HG03159 (cell line): ENCODE measurements around the gene RABGAP1L.
"Not testable (repeated sequence)": the region's sequence is repeated elsewhere in the genome, so short reads cannot be mapped to it uniquely, and the experiment has no call there.

ENCODE experiments used
- ATAC-seq: cut with Tn5 transposase; IDR thresholded peaks from one replicate; pipeline ENCODE4 v1.9.1; 2021; ENCODE audit warnings: mild to moderate bottlenecking, moderate library complexity; ENCODE audit not compliant: unreplicated experiment

The RABGAP1L gene

DNA sequence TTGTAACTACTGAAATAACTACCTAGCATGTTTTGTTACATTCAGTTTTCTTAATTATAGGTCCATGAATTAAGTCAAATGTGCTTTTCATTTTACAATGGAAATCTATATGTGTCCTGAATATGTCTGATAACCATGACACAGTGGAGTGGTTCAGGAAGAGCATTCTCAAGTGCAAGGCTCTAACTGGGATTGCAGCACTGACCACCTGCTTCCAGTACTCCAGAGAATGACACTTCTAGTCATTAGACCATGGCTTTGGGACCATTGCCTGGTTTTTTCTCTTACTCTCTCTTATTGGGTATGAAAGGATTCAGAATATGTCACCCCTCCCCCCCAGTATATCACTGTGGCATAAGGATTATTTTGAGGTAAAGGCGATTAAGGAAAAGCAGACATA, 635.5 kb downstream of the RABGAP1L start:
- ATAC-seq = no peak

GRCh38 chr1:174795806-174796205, 636.5 kb downstream of the RABGAP1L start:
- ATAC-seq = no peak

DNA sequence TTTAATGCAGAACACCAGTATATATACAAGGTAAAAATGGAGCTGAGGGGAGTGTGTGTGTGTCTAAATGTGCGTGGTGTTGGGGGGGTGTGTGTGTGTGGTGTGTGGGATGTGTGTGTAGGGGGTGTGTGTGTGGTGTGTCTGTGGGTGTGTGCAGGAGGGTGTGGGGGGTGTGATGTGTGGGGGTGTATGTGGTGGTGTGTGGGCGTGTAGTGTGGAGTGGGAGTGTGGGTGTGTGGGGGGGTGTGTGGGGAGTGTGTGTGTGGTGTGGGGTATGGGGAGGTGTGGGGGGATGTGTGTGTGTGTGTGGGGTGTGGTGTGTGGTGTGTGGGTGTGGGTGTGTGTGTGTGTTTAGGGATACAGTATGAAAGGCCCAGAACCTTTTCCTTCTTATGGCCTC, 638.1 kb downstream of the RABGAP1L start:
- ATAC-seq = no peak

- peak; percentile 24 for ATAC-seq
These were observed 639.8 kb downstream of the RABGAP1L start for GRCh38 chr1:174799136-174799479.

- no peak for ATAC-seq
These were observed 641.0 kb downstream of the RABGAP1L start for GRCh38 chr1:174800216-174800851.

GRCh38 chr1:174800876-174801275, 641.6 kb downstream of the RABGAP1L start:
- ATAC-seq = no peak

DNA sequence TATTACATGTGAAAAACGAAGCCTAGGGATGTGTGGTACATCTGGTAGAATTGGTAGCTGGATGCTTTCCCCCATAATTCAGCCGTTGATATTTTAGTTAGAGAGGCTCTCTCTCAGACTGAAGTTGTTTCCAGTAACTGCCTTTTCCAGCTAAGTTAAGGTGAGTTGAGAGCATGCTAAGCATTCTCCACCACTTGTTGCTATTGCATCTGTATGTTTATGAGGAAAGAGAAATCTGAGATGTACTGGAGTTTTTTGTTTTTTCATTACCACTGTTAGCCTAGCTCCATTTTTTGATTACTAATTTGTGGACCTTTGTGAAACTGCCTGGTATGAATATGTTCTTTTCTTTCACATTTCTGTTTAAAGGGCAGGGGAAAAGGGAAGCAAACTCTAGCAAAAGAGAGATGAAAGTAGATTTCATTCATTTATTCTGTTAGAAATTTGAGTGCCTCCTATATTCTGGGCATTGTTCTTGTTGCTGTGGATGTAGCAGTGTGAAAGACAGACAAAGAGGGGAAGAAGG, 650.5 kb downstream of the RABGAP1L start:
- ATAC-seq = peak; percentile 53

DNA sequence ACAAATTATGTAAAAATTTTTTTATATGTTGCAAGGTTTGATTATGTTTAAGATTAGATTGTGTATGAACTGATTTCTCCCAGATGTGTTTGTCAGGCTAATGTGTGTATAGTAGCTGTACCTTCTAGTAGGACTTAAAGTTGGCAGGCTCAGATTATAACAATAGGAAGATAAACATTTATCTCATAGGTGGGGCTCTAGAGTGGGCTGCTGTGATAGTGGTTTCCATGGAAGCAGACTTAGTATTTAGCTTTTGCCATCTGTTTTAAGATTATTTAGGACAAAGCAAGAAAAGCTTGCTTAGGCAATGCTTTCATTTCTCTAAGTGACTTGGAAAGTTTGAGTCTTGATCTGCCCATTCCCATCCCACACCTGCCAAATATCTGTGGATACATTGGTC, 652.7 kb downstream of the RABGAP1L start:
- ATAC-seq = no peak

- no peak for ATAC-seq
These were observed 653.3 kb downstream of the RABGAP1L start for GRCh38 chr1:174812656-174813055.

DNA sequence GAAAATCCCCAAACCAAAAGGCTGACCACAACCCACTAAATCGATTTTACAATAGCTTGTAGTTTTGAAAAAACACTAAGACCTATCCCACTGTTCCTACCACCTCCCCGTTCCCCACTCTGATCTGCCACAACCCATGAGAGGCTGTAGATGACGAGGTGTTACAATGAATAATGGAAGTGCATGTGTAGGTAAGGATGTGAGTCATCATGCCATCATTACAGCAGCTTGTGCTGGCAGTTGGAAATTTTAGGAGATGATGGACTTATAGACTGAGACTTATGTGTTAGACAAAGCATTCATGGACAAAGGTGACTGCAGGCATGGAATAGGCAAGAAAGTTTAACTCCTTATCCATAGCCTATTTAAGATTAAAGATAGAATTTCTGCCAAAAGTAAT, 655.7 kb downstream of the RABGAP1L start:
- ATAC-seq = peak; percentile 25

DNA sequence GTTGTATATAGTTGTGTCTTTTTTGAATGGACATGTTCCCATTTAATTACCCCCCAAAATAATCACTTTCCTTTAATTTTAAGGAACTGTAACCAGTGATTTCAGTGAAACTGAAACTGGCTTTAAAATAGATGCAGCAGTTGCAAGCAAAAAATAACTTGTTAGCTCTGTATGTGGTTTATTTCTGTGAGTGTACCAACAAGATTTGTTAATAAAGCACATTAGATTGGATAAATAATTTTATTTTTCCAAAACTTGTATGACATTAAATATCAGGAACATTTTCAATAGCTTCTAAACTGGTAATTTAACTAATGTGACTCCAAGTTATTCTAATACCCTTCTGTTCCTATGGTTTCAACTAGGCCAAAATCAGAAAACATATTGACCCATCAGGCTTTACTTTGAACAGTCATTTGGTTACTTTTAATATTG, 656.2 kb downstream of the RABGAP1L start:
- peak; percentile 59 for ATAC-seq

GRCh38 chr1:174816621-174817020, 657.3 kb downstream of the RABGAP1L start:
- ATAC-seq = not testable (repeated sequence)

DNA sequence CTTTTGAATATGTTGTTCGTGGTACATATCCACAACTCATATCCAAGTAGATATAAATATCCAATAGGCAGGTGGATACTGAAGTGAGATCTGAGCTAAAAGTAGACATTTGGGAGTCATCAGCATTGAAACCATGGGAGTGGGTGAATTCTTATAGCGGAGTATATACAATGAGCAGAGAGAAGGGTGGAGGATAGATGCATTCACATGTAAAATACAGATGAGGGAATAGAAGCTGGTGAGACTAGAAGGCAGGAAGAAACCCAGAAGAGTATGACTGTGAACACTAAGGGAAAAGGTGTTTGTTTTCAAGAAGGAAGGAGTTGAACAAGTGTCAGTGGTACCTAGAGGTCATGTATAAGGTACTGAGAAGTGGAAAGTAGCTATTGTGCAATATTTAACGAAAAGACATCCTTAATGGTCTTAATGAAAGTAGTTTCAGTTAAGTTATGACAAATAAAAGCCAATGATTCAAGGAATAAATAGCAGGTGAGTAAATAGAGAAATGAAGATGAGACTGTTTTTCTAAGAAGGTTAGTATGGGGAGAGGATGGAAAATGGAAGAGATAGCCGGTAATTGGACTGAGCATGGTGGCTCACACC, 658.8 kb downstream of the RABGAP1L start:
- ATAC-seq = no peak

- ATAC-seq = no peak
These were observed 659.6 kb downstream of the RABGAP1L start for GRCh38 chr1:174818951-174819350.

DNA sequence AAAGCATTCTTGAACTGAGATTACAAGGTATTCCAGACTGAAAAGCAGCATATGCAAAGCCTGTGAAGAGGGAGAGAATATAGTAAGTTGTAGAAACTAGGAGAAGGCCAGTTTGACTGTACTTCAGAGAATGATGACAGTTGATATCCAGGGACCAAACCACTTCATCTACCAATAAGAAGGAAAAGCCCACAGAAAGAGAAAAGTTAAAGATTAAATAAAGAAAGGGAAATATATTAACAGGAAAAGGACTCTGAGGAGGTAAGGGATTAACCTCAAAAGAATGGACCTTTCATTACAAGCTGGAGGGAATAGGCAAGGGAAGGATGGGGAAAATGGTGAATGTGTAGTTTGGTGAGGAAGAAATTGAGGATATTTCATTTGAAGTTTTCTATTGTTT, 660.3 kb downstream of the RABGAP1L start:
- no peak for ATAC-seq

- ATAC-seq = no peak
These were observed 665.8 kb downstream of the RABGAP1L start for GRCh38 chr1:174825127-174825526.

GRCh38 chr1:174825806-174826205, 666.5 kb downstream of the RABGAP1L start:
- no peak for ATAC-seq

GRCh38 chr1:174828264-174828663, 668.9 kb downstream of the RABGAP1L start:
- ATAC-seq = no peak

DNA sequence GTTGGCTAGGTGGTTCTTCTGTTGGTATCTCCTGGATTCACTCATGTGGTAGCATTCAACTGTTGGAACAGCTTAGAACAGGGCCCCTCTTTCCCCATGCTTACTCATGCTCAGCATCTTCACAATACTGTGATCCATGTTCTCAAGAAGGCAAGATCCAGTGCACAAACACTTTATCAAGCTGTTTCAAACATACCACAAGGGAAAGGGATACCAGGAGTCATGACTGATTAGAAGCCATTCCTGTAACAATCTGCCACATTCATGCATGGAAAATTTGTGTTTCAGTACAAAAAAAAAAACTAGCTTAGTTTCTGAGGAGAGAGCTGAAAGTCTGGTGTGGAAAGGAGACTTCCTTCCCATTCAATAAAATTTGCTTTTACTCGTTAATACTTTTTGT, 670.7 kb downstream of the RABGAP1L start:
- ATAC-seq = no peak

GRCh38 chr1:174836543-174836942, 677.2 kb downstream of the RABGAP1L start:
- ATAC-seq = no peak

GRCh38 chr1:174837386-174837785, 678.1 kb downstream of the RABGAP1L start:
- ATAC-seq = no peak

DNA sequence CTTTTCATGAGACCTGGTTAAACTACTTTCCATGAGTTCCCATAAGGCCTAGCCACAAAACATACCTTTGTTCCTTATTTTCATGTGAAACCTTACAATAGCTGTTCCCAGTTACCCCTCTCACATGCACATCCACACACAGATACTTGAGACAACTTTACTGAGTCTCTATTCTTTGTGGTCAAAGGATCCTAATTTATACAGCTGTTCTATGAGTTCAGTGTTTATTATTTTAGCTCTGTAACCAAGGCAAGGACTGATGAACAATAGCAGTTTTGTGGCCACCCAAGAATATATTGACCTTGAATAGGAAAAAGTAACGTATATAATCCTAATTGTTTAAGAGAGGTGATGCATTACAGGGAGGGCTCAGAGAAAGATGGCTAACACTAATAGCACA, 679.9 kb downstream of the RABGAP1L start:
- ATAC-seq = no peak

- no peak for ATAC-seq
These were observed 682.4 kb downstream of the RABGAP1L start for GRCh38 chr1:174841747-174842146.
